Left kidney (tissue), 2 donors: ENCODE data around the gene GJB5. TPM values are rescaled to one million over a fixed set of nuclear protein-coding genes. Genes with fewer than 3 reads are reported as not detected.

Source experiments
- DNase-seq: peaks from one replicate; pipeline ENCODE4 v3.0.0-alpha.2; 2013
- polyA plus RNA-seq: library from polyadenylated mRNA; unstranded; fragments of 120-200 nt; gene quantifications from one replicate; pipeline ENCODE4 v1.2.1, GENCODE V29; 2013; ENCODE audit not compliant: insufficient read length

GJB5 gene
- polyA plus RNA-seq, 1 donor, result 0.20 TPM

- DNase-seq, result no peak
Measured at GRCh38 chr1:34777519-34778321, 22.9 kb downstream of the GJB5 start.

- DNase-seq, result no peak
Measured at GRCh38 chr1:34778381-34778780, 23.5 kb downstream of the GJB5 start.

DNA sequence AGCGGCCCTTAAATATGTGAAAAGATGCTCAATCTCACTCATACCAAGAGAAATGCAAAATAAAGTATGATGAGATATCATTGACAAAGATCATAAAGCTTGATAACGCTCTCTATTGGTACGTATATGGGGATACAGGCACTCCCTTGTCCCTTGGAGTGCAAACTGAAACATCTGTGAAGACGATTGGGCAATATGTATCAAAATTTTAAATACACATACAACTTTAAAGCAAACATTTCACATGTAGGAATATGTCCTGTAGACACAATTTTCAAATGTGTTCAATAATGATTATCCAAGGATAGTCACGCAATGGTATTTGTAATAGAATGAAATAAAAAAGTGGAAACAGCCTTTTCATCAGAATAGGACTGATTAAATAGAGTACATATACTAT lies 24.2 kb downstream of the GJB5 start:
- no peak for DNase-seq

GRCh38 chr1:34779526-34779925 lies 24.7 kb downstream of the GJB5 start:
- no peak for DNase-seq

GRCh38 chr1:34779962-34780361 lies 25.1 kb downstream of the GJB5 start:
- no peak for DNase-seq

DNA sequence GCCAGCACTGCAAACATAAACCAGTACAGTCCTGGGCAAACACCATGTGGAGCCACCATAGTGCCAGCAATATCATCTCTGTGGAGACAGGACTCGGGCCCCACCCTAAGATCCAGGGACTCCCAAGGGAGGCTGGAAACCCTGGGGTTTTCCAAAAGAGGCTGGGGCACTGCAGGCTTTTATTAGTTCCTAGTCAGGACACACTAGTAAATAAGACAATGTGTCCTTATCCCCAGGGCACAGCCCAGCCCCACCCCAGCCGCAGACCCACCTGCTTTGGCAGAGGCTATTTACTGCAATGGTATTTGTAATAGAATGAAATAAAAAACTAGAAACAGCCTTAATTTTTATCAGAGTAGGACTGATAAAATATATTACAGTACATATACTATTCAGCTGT lies 25.7 kb downstream of the GJB5 start:
- DNase-seq, result no peak

DNA sequence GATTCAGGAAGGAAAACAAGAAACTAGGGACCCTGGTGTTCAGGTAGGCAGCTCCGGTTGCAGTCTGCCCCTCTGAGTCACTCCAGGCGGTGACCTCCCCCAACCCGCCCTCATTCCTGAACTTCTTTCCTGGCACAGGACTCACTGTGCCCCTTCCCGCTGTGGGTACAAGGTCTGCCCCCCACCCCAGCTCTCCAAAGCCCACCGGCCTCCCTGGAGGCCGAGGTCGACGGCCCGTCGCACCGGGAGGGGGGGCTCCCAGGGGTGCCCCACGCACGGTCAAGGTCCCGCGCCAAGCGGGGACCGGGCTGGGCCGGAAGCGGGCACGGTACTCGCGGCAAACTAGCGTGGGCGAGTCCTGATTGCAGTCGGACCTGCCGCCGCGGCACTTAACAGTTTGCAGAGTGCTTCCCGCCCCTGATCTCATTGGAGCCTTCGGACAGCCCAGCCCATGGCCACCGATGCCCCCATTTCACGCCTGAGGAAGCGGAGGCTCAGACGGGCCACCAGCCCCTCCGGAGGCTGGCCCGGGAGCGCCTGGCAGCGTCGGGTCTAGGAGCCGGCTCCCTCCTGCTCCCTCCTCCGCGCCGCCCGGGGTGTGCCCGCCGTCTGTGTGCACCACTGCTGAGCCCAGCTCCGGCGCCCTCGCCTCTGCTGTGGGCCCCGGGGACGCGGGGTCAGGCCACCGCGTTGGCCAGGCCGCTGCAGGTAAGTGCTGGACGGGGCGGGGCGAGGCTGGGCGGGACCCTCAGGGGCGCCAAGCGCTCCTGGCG lies 26.4 kb downstream of the GJB5 start, which contains the start of gene GJB3:
TSS of gene GJB3 (plus strand) at position 144 of the 773 bp plus-strand sequence. CDS start 3,549 bp downstream, outside the sequence.
- no peak for DNase-seq

GRCh38 chr1:34781844-34782391 lies 27.1 kb downstream of the GJB5 start:
- DNase-seq, result no peak

GRCh38 chr1:34784751-34785221 lies 29.9 kb downstream of the GJB5 start:
- DNase-seq, result no peak

- DNase-seq, result no peak
Measured at GRCh38 chr1:34785231-34785874, 30.5 kb downstream of the GJB5 start.

DNA sequence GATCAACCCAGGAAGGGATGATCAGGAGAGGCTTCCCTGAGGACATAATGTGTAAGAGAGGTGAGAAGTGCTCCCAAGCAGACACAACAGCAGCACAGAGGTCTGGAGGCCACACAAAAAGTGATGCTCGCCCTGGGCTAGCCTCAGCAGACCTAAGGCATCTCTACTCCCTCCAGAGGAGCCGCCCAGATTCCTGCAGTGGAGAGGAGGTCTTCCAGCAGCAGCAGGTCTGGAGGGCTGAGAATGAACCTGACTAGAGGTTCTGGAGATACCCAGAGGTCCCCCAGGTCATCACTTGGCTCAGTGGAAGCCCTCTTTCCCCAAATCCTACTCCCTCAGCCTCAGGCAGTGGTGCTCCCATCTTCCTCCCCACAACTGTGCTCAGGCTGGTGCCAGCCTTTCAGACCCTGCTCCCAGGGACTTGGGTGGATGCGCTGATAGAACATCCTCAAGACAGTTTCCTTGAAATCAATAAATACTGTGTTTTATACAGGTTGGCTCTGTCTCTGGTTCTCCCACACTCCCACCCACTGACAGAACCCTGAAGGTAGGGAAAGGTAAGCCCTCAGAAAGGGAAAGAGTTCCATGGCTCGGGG lies 31.1 kb downstream of the GJB5 start:
- DNase-seq, result no peak

DNA sequence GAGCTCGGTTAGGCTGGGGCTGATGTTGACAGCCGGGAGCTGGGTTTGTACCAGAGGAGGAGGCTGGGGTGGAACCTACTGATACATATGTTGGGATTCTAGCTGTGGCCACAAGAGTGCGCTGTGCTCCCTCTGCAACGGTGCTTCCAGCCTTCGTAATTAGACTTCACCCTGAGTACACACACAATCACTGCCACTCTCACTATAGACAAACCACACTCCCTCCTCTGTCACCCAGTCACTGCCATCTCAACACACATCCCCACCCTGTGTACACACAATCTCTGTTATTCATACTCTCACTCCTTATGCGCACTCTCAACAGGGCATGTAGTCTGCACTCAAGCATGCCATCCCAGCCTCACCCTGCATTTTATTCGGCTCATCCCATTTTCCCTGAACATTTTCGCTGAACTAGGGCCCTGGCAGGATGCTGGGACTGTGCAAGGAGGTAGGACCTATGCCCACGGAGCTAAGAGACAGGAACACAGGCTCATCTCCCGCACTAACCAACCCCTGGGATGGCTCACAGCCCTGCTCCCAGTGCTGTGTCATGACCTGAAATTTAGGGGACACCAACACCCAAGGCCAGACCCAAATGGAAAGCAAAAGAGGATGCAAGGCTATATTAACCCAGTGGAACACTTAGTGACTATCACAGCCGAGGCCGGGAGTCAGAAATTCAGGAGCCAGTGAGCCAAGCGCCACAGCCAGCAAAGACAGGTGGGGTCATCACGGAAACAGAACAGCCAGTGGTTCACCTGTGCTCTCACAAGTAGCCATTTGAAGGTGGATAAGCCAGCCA lies 31.9 kb downstream of the GJB5 start:
- peak; percentile 61 for DNase-seq

DNA sequence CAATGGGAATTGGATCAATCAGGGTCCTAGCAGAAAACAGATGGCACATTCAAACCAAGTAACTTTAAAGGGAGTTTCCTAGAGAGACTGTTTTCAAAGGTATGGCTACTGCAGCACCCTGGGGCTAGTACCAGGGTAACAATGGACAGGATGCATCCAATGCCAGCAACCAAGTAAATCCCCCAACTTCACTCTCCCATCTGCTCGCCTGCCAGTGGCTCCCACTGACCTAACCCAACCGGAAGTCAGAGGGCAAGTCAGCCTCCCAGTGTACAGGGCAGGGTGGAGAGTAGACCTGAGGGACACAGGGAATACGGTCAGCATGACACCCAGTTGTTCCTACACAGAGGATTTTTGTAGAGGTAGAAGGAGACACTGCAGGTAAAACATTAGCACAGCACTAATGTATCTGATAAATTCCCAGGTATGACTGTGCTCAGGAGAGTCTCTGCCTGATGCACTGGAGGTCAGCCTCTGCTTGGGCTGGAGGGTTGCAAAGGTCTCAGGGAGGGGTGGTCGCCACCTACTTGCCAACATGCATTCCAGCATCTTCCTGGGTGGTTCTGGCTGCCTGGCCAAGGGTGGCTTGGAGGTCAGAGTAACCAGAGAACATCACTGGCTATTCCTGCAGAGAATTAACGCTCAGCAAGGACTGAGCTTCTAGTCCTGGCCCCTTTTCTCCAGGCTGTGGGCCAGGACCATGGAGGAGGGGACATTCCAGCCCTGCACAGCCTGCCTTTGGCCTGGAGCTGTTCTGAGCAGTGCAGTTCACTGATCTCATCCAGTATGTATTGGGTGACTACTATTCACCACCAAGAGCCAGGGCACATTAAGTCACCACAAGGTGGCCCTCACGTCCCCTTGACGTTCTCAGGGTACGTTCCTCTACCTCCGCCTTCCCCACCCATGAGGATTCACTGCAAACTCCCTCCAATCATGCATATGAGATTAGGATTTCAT lies 32.9 kb downstream of the GJB5 start:
- DNase-seq, result no peak

- DNase-seq, result no peak
Measured at GRCh38 chr1:34790985-34791384, 36.1 kb downstream of the GJB5 start.

GRCh38 chr1:34792424-34792823 lies 37.6 kb downstream of the GJB5 start:
- no peak for DNase-seq

- DNase-seq, result no peak
Measured at GRCh38 chr1:34792868-34793727, 38.3 kb downstream of the GJB5 start, which contains the start of gene GJA4. GJA4 (plus strand) TSS chr1:34792999; CDS start chr1:34794214, 1,215 bp downstream.

GRCh38 chr1:34794001-34794789 lies 39.3 kb downstream of the GJB5 start:
- DNase-seq, result no peak

DNA sequence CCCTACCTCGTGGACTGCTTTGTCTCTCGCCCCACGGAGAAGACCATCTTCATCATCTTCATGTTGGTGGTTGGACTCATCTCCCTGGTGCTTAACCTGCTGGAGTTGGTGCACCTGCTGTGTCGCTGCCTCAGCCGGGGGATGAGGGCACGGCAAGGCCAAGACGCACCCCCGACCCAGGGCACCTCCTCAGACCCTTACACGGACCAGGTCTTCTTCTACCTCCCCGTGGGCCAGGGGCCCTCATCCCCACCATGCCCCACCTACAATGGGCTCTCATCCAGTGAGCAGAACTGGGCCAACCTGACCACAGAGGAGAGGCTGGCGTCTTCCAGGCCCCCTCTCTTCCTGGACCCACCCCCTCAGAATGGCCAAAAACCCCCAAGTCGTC lies 39.9 kb downstream of the GJB5 start:
- DNase-seq, result no peak
